G401.6 (cell line): ENCODE results near the gene CDYL.
"Not testable (repeated sequence)": the region's sequence is repeated elsewhere in the genome, so short reads cannot be mapped to it uniquely, and the experiment has no call there.

Experiments used
- FAIRE-seq: peaks from 2 replicates; lab custom pipeline; 2012; peaks lifted over from hg19 to GRCh38; lab: Jason Lieb, UNC

CDYL gene

DNA sequence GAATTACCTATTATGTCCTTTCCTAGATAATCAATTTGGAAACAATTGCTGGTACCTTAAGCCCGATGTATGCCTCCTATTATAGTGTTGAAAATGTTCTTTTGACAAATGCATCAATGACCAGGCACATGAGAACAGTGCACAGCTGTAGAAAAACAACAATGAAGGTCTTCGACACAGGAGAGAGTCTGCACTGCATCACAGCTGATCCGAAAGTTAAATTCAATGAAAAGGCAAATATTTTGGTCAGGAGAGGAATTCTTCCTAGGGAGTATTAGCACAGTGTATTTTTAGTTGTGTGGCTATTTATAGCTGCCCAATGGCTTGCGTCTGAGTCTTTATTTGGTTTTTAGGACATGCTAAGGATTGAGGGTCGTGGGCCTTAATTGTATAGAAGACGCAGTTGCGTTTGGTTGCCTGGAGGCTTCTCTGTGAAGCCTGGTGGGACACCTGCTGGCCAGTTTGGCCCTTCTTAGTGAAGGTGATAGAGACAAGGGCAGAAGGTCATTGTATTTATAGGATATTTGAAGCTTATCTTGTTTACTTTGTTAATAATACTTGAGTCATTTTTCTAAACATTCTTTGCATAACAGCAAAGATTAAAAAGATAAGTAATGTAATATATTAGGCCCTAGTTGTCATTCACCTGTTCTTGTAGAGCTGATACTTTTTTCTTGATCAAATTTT is 72.3 kb downstream of the CDYL start:
- FAIRE-seq = no peak

DNA sequence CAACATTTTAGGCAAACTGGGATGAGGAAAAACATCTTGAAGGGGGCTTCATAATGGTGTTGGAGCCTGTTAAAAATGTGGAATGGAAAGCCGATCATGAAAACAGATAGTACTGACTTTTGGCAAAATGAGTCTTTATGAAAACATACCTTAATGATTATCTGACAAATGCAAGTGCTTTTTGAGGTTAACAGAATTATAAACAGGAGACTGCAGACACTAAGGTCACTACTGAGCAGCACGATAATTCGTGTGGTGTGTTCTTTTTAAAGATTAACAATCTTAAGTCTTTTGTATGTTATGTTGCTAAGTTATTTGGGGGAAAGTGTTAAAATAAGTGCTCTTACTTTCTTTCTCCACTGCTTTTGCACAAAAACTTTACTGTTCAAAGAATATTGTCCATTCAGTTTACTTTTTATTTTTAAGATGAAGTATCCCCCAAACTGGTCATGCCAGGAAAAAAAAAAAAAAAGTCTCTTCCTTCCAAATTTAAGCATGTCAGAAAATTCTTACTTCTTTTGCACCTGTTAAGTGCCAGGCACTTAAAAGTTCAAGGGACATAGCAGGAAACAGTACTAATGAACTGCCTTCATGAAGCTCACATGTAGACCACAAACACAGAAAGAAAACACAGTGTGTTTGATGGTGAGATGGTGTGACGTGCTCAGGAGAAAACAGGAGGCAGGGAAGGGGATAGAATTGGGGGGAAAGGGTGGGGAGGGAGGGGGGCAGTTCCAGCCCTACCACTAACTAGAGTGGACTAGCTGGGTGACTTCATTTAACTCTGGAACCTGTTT is 73.2 kb downstream of the CDYL start:
- no peak for FAIRE-seq

DNA sequence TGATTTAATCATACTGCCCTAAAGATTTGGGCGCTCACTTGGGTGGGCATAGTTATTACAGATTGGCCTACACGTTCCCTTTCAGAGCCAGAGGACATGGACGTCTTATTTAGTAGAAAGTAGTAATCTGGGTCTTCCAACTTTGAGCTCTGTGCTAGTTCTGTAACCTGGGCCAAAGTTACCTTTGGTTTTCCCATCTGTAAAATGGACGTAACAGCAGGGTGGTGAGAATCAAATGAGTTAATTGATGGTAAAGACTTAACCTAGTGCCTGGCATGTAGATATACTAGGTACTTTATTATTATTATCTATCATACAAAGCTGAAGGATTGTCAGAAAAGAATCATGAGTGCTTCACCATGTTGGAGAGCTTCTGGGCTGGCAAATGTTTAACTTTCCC is 74.8 kb downstream of the CDYL start:
- no peak for FAIRE-seq

DNA sequence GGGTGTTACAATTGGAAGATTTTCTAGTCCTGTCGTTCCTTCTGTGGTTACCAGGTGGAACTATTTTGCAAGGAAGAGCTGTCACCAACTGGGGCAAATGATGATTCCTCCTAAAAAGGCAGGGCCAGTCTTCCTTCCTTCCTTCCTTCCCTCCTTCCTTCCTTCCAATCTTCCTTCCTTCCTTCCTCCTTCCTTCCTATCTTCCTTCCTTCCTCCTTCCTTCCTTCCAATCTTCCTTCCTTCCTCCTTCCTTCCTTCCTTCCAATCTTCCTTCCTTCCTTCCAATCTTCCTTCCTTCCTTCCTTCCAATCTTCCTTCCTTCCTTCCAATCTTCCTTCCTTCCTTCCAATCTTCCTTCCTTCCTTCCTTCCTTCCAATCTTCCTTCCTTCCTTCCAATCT is 76.0 kb downstream of the CDYL start:
- FAIRE-seq = not testable (repeated sequence)

DNA sequence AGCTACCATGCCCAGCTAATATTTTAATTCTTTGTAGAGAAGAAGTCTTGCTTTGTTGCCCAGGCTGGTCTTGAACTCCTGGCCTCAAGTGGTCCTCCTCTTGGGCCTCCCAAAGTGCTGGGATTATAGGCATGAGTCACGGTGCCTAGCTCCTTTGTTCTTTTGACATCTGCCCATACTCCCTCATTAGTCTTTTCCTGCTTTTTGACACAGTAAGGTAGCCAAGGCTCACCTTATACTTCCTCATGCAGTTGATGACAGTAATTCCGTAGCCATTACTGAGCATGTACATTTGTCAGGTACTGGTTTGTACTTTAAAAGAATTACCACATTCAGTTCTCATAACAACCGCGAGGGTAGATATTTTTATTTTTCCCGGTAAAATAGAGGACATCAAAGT is 76.7 kb downstream of the CDYL start:
- no peak for FAIRE-seq

DNA sequence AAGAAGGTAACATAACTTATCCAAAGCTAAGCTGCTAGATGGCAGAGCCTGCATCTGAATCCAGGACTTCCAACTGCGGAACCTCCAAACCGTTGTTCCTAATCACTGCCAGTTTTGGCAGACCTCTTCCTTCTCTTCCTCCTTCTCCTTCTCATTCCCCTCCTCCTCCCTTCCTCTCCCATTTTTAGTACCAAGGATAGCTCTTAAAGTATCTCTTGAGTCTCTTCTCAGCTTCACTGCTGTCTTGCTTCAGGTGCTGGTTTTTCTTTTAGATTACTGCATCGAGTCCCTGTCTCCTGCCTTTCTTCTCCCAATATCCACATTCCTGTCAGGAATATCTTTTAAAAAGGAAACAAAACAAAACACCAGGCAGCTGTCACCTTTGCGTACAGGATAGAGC is 77.1 kb downstream of the CDYL start:
- no peak for FAIRE-seq

DNA sequence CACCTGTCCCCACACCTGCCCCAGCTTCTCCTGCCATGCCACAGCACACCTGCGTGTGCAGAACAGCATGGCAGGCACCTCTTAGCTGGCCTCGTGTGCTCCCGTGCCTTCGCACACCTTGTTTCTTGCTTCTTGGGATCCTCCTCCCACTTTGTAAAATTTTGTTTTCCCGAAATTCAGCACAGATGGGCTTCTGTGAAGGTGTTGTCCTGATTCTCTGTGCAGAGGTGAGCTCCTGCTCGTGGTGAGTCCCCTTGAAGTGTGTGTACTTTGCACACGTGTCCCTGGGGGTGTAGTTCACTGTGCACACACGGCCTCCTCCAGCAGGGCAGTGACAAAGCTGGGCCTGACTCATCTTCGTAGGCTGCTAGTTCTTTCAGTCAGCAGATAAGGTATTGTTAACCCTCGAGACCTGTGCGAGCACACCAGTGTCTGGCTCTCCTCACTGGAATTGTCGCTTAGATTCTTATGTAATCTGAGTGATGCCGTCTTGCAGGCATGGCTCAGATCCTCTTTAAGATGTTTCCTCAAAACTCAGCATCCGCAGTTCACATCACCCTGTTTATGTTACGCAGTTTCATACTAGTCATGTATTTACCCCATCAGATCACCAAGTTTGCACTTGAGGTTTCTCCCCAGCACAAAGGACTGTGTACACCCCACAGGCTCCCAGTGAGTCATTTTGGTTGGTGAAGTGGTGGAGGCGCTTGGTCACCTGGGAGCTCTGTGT is 77.7 kb downstream of the CDYL start:
- no peak for FAIRE-seq

DNA sequence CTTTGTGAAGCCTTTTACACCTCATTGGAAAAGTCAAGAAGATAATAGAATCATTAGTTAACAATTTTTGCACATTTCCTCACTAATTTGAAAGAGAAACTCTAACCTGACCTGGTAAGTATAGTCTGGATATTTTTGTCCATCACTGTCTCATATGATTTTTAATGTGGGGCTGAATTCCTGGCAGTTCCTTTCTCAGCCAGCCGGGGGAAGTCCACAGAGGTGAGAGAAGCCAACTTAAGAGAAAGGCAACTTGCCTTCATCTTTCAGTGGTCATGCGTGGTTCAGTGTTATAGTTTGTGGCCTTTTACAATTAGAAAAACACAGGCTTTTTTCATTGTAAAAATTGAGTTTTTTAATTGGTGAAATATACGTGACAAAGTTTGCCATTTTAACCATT is 80.6 kb downstream of the CDYL start:
- no peak for FAIRE-seq

DNA sequence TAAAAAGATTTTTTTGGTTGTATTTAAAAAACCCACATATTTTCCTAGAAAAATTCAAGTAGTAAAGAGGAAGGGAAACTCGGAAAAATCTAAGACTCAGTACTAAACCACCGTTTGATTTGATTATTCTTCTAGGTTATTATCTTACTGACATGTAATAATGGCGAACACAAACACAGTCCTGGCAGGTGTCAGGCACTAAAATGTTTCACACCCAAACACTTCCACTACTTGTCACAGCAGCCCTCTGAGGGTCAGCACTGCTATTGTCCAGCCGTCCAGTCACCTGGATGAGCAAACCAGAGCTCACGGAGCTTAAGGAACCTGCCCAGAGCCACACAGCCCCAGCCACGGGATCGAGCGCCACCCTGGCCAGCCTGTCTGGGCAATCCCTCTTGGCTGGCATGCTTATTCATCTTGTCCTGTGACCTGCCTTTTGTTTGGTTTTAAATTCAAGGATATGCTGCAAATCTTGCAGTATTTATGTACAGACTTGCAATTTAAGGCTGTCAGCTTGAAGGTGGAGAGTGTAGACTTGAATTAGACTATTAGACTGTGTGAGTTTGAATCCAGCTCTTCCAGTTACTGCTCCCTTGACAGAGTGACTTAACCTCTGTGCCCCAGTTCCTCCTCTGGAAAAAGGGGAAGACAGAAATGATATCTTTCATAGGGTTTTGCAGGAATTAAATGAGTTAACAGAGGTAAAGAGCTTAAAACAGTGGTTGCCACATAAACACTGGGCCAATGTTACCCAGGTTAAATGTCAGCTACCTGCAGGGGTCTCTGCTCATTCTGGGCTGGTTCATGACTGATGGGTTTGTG is 82.2 kb downstream of the CDYL start:
- FAIRE-seq = no peak

DNA sequence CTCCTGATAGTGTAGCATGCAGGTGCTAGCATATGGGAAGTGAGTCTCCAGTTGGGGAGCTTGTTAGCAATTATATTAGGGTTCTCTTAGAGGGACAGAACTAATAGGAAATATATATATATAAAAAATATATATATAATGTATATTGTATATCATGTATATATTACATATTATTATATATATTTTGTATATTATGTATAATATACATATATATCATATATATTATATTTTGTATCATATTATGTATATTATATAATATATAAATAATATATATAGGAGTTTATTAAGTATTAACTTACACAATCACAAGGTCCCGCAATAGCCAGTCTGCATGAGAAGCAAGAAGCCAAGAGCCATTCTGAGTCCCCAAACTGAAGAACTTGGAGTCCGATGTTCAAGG is 84.2 kb downstream of the CDYL start:
- FAIRE-seq = peak; percentile 46

DNA sequence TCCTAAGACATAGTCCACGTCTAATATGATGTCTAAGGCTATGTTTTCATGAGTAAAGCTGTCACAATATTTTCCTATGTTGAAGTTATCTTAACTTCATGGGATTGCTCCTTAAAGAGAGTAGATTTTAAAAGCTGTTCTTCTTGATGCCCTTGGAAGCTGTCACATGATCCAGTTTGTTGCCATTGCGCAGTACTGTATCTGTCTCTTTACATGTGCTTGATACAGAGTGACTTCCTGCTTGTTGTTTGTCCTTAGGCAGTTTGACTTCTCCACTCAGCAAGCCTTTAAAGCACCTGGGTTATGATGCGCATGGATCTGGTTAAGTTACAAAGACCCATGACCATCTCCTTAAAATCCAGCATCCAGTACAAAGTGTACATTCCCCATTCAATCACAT is 85.4 kb downstream of the CDYL start:
- no peak for FAIRE-seq

DNA sequence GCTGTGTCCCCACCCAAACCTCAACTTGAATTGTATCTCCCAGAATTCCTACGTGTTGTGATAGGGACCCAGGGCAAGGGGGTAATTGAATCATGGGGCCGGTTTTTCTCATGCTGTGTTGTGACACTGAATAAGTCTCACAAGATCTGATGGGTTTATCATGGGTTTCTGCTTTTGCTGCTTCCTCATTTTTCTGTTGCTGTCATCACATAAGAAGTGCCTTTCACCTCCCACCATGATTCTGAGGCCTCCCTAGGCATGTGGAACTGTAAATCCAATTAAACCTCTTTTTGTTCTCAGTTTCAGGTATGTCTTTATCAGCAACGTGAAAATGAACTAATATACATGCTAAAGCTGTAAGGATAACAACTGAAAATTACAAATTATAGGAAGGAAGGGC is 88.3 kb downstream of the CDYL start:
- FAIRE-seq = no peak

DNA sequence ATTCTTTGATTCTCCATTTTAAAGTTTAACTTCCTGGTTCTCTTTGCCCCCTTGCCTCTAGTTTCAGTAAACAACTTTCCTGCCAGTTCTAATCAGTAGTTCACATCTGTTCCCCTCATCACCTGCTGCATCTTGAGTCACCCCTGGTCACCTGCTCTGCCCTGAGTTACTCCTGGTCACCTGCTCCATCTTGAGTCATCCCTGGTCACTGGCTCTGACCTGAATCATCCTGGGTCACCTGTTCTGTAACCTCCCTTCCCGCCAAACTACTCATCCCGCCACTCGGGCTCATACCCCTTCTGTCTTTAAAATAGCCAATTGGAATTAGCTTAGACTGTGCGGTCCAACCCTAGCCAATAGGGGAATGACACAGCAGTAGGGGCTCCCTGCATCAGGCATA is 88.8 kb downstream of the CDYL start:
- FAIRE-seq = not testable (repeated sequence)

DNA sequence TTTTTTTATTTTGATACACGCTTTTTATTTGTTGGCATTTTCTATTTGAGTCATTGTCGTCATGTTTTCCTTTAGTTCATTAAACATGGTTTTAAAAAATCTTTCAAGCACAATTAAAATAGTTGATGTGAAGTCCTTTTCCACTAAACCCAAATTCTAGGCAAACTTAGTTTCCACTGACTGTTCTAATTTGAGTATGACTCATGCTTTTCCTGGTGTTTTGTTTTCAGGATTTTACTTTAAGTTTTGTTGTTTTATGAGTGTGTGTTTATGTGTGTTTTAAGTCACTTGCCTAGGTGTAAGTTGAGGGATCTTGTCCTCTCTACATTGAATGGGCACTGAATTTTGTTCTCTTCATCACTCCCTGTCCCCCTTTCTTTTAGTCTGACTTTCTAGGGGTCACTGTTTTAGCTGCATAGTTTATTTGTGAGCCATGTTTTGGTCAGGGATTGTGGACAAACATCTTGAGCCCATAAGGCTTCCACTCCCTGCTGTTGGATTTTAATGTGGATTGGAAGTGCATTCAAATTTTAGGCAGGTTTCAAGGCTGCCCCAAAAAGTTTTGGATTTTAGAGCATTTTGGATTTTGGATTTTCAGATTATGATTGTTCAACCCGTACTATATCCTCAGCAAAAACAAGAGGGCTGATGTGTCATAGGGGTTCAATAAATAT is 94.8 kb downstream of the CDYL start:
- FAIRE-seq = no peak

DNA sequence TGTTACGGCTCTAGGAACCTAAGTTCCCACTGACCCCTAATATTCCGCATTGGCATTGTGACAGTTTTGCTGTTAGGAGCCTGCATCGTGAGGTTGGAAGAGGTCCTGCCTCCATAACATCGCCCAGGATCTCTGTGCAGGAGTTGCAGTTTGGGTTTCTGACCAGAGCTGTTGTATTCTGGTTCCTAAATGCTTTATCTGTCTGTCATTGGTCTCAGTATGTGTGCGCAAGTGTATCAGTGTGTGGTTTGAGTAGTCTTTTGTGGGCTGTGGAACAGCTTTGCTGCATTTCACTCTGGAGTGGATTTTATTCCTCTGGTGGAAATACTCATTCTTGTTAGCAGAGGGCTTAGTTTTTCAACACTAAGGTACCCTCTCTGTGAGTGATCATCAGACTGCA is 95.6 kb downstream of the CDYL start:
- no peak for FAIRE-seq

DNA sequence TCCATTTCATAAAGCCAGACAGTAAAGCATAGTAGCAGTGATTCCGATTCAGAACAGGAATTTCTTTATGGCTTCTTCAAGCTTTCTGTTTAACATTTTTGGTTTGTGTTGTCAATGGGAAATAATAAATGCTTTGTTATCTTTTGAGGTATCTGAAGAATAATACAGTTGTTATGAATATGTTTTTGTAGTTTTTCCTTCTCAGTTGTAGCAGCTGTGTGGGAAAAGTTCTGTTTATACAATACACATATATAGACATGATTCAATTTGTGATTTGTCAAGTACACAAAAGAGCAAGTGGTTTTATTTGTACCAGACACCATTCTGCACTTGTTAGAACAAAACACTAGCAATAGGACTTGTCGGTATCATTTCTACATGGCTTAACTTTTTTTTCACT is 96.6 kb downstream of the CDYL start:
- no peak for FAIRE-seq

DNA sequence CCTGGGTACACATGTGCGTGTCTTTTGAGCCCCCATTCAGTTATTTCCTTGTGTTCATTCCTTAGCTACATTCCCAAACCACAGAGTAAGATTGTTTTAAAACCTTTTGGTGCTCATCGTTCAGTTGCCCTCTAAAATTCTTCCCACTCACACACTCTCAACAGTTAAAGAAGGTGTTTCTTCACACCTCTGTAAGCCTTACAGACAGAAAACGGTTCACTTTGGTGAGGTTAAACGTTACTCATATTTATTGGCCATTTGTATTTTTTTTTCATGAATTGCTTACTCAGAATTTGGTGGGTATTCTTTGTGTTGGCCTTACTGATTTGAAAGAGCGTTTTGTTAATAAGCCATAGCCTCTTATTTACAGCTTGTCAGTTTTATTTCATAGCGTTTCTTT is 97.7 kb downstream of the CDYL start:
- no peak for FAIRE-seq

DNA sequence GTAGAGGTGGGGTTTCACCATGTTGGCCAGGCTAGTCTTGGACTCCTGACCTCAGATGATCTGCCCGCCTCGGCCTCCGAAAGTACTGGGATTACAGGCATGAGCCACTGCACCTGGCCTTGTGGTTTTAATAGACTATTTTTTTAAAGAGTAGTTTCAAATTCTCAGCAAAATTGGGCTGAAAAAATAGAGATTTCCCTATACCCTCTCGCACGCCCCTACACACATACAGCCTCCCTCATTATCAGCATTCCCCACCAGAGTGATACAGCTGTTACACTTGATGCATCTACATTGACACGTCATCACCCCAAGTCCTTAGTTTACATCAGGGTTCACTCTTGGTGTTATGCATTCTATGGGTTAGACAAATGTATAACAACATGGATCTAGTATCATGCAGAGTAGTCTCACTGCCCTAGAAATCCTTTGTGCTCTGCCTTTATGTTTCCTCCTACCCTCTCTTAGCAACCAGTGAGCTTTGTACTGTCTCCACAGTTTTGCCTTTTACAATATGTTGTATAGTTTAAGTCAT is 103.6 kb downstream of the CDYL start:
- FAIRE-seq = no peak

DNA sequence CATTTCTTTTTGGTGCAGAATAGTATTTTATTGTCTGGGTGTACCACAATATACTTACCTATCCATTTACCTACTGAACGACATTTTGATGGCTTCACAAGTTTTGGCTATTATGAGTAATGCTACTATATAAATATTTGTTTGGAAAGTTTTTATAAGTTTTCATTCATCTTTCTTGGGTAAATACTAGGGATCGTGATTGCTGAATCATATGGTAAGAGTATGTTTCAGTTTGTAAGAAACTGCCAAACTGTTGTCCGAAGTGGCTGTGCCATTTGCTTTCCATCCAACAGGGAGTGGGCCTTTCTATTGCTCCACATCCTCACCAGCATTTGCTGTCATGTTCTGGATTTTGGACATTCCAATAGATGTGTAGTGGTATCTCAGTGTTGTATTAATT is 104.2 kb downstream of the CDYL start:
- FAIRE-seq = no peak

DNA sequence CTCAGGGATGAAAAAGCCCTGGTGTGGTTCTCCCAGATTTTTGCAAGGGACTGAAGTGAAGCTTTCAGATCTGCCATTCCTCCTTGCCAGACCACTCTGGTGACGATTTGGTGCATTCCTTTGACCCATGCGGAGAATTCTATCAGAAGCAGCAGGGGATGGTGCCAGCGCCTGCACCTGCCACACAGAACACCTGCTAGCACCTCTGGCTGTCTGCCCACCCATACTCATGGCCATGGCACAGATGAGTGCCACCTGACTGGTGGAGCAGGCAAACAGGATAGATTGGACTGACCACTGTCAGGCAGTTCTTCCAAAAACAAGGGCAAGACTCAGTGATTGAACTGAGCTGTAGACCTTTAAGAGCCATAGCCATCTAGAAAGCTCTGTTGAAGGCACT is 107.1 kb downstream of the CDYL start:
- FAIRE-seq = no peak

DNA sequence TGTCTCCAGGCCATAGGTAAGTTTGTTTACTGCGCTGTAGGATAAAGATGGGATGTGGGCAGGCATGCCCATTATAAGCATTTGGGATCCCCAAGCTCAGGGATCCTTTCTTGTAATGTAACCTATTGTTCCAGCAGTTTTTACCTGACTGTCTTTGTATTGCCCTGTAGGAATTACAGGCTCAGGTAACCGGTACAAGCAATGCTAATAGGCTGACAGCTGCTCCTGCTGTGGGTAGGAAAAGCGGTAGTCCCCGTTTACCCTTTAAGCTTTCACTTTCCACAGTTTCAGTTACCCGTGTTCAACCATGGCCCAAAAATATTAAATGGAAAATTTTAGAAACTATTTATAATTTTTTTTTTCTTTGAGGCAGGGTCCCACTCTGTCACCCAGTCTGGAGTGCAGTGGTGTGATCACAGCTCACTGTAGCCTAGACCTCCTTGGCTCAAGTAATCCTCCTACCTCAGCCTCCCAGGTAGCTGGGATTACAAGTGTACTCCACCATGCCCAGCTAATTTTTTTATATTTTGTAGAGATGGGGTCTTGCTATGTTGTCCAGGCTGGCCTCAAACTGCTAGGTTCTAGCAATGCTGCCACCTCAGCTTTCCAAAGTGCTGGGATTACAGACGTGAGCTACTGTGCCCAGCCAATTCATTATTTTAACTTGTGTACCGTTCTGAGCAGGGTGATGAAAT is 108.6 kb downstream of the CDYL start:
- no peak for FAIRE-seq
